Right kidney (tissue), 1 donor: Measurements from ENCODE around the gene KRT76.
"Not testable (repeated sequence)": the region's sequence is repeated elsewhere in the genome, so short reads cannot be mapped to it uniquely, and the experiment has no call there.

Experiments
- DNase-seq: peaks from one replicate; pipeline ENCODE4 v3.0.0-alpha.2; 2016

The KRT76 gene

GRCh38 chr12:52781399-52782082 lies 4.4 kb upstream of the KRT76 start:
- DNase-seq: no peak

GRCh38 chr12:52779914-52780313 lies 2.8 kb upstream of the KRT76 start:
- no peak for DNase-seq

GRCh38 chr12:52778833-52779232 lies 1.7 kb upstream of the KRT76 start:
- no peak for DNase-seq

GRCh38 chr12:52777566-52777965 lies 421 bp upstream of the KRT76 start:
- DNase-seq: no peak

GRCh38 chr12:52776435-52776834 lies 710 bp downstream of the KRT76 start:
- no peak for DNase-seq

- DNase-seq: no peak
Measured at GRCh38 chr12:52774629-52775250, 2.4 kb downstream of the KRT76 start.

- no peak for DNase-seq
Measured at GRCh38 chr12:52772772-52773171, 4.4 kb downstream of the KRT76 start.

GRCh38 chr12:52772188-52772587 lies 5.0 kb downstream of the KRT76 start:
- no peak for DNase-seq

GRCh38 chr12:52771505-52771904 lies 5.6 kb downstream of the KRT76 start:
- no peak for DNase-seq

GRCh38 chr12:52771088-52771487 lies 6.1 kb downstream of the KRT76 start:
- no peak for DNase-seq

GRCh38 chr12:52769946-52770345 lies 7.2 kb downstream of the KRT76 start:
- DNase-seq: no peak

- no peak for DNase-seq
Measured at GRCh38 chr12:52769354-52769753, 7.8 kb downstream of the KRT76 start.

GRCh38 chr12:52768479-52769200 lies 8.5 kb downstream of the KRT76 start:
- DNase-seq: no peak

- no peak for DNase-seq
Measured at GRCh38 chr12:52767427-52767826, 9.7 kb downstream of the KRT76 start.

GRCh38 chr12:52767020-52767379 lies 10.1 kb downstream of the KRT76 start:
- DNase-seq: no peak

- DNase-seq: no peak
Measured at GRCh38 chr12:52766351-52767019, 10.7 kb downstream of the KRT76 start.

GRCh38 chr12:52765702-52766101 lies 11.4 kb downstream of the KRT76 start:
- no peak for DNase-seq

GRCh38 chr12:52763991-52764390 lies 13.2 kb downstream of the KRT76 start:
- DNase-seq: no peak

GRCh38 chr12:52763036-52763659 lies 14.0 kb downstream of the KRT76 start:
- DNase-seq: no peak

- DNase-seq: no peak
Measured at GRCh38 chr12:52761802-52762201, 15.3 kb downstream of the KRT76 start.

GRCh38 chr12:52761218-52761617 lies 15.9 kb downstream of the KRT76 start:
- DNase-seq: not testable (repeated sequence)

GRCh38 chr12:52760623-52761022 lies 16.5 kb downstream of the KRT76 start:
- no peak for DNase-seq

GRCh38 chr12:52759695-52760094 lies 17.4 kb downstream of the KRT76 start:
- DNase-seq: no peak
